ENCODE results near the gene ADAM15. TPM values are rescaled to one million over a fixed set of nuclear protein-coding genes. Genes with fewer than 3 reads are reported as not detected.

ADAM15 gene
- polyA plus RNA-seq, 2 of the 4 experiments (the other 2 are of a cell fraction), result 25.6 to 33.0 TPM

GRCh38 chr1:155029513-155030242, 21.4 kb upstream of the ADAM15 start:
- no peak for FAIRE-seq
- Histone ChIP-seq H3K27ac (peak overlapping the region in 1 of 2 experiments; percentile 48; a peak in 2 of 6 replicates), H3K4me1 (peaks cover 27% of the 10 kb centered on the region), H3K9me3 (no peaks in the 10 kb centered on the region), H3K4me3 (no peak overlapping the region), H3K4me2 (no peak overlapping the region)
- ATAC-seq, result peak in 1 of 2 experiments; percentile 16; a peak in 2 of 6 replicates
- POLR2A ChIA-PET, result no interaction called here
- TF ChIP-seq, protein P1, sequence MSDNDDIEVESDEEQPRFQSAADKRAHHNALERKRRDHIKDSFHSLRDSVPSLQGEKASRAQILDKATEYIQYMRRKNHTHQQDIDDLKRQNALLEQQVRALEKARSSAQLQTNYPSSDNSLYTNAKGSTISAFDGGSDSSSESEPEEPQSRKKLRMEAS (IDR thresholded peaks at IDR 0.05), result no peak
- TF ChIP-seq TP53 (CRISPR knock-in tag; IDR thresholded peaks at IDR 0.05), result no peak
- no peak for TF ChIP-seq POLR2A (IDR thresholded peaks at IDR 0.05; ENCODE audit: low read length)
- TF ChIP-seq CHD4 (IDR thresholded peaks at IDR 0.05; ENCODE audit: borderline replicate concordance), result no peak
- TF ChIP-seq BCL3 (IDR thresholded peaks at IDR 0.05), result no peak
- TF ChIP-seq CEBPB (IDR thresholded peaks at IDR 0.05), result no peak
- TF ChIP-seq ESRRA (IDR thresholded peaks at IDR 0.05; ENCODE audit: borderline replicate concordance, low read length), result no peak
- no peak for TF ChIP-seq HDAC2 (IDR thresholded peaks at IDR 0.05)
- TF ChIP-seq POLR2AphosphoS2 (conservative IDR thresholded peaks at IDR 0.05; ENCODE audit: low read length), result no peak
- CTCF ChIA-PET, result interaction anchor here (0.9 to 1.2 kb wide), 2 partner anchors 55 to 62 kb away, joined by 3 to 5 read pairs; no protein-coding TSS in a partner anchor
- 94% methylated on average over 11 of the region's 16 CpGs for WGBS (ENCODE audit: missing lambda C conversion rate)
- no peak for DNase-seq (ENCODE audit: low read depth in 1 of 2, low spot score in 1 of 2)

- ChIA-PET POLR2A (no interaction called here), CTCF (interaction anchor here (0.9 kb wide), 1 partner anchor 55 kb away, joined by 5 read pairs; no protein-coding TSS in a partner anchor)
- Histone ChIP-seq H3K9me3 (no peaks in the 10 kb centered on the region), H3K4me3 (no peak overlapping the region), H3K4me1 (peaks cover 20% of the 10 kb centered on the region), H3K4me2 (no peak overlapping the region), H3K27ac (no peak overlapping the region; a peak in 1 of 6 replicates)
- no peak for DNase-seq (ENCODE audit: low read depth in 1 of 2, low spot score in 1 of 2)
- peak in 1 of 2 experiments; percentile 9; a peak in 1 of 6 replicates for ATAC-seq
- FAIRE-seq, result no peak
- 73% methylated on average over 14 of the region's 15 CpGs for whole genome bisulfite sequencing (ENCODE audit: missing lambda C conversion rate)
- TF ChIP-seq RARB (CRISPR knock-in tag; IDR thresholded peaks at IDR 0.05), result no peak
- TF ChIP-seq MYC (IDR thresholded peaks at IDR 0.05; ENCODE audit: borderline replicate concordance, low read length), result no peak
- TF ChIP-seq CBX8 (IDR thresholded peaks at IDR 0.05), result no peak
Measured at GRCh38 chr1:155030243-155030795, 20.8 kb upstream of the ADAM15 start.

GRCh38 chr1:155030899-155031298, 20.2 kb upstream of the ADAM15 start:
- POLR2A ChIA-PET, result interaction anchor here (0.6 kb wide), 1 partner anchor 339 kb away, joined by 3 read pairs; no protein-coding TSS in a partner anchor
- no peak for FAIRE-seq
- H3K4me2 ChIP-seq, result no peak overlapping the region

DNA sequence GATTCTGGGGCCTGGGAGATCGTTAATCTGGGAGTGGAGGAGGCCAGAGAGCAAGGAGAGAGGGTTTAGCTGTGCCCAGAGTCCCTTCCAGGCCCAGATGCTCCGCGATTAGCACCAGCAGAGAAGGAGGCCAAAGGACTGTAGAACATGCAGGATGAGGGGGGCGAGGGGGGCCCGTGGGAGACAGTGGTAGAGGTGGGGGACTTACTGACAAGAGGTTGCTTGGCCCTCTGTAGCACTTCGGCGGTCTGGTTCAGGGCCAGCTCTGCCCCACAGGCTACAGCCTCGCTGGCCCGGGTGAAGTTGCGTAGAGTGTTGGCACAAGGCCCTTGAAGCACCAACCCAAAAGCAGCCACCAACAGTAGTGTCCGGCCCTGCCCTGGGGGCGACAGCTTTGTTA, 18.2 kb upstream of the ADAM15 start:
- Histone ChIP-seq H3K9me3 (no peaks in the 10 kb centered on the region), H3K4me2 (no peak overlapping the region), H3K4me1 (peaks cover 2% of the 10 kb centered on the region), H3K4me3 (no peak overlapping the region), H3K27ac (no peak overlapping the region)
- FAIRE-seq (no peak), DNase-seq (ENCODE audit: low read depth in 1 of 2, low spot score in 1 of 2) (no peak), ATAC-seq (no peak)
- CTCF ChIA-PET, result interaction anchor here (1.8 kb wide), 1 partner anchor 52 kb away, joined by 6 read pairs; no protein-coding TSS in a partner anchor
- TF ChIP-seq HEYL (CRISPR knock-in tag; IDR thresholded peaks at IDR 0.05) (no peak), FOXS1 (CRISPR knock-in tag; IDR thresholded peaks at IDR 0.05) (no peak), RARB (CRISPR knock-in tag; IDR thresholded peaks at IDR 0.05) (no peak), EHMT2 (IDR thresholded peaks at IDR 0.05; ENCODE audit: low read depth) (no peak), JUNB (IDR thresholded peaks at IDR 0.05) (no peak), CBX8 (IDR thresholded peaks at IDR 0.05) (no peak), TP53 (CRISPR knock-in tag; IDR thresholded peaks at IDR 0.05) (no peak), RAD21 (conservative IDR thresholded peaks at IDR 0.05 in 1 of 2, IDR thresholded peaks at IDR 0.05 in 1 of 2) (no peak), ZSCAN20 (CRISPR knock-in tag; IDR thresholded peaks at IDR 0.05) (no peak), ELK1 (IDR thresholded peaks at IDR 0.05; ENCODE audit: low read depth, low read length) (no peak)
- POLR2A ChIA-PET, result no interaction called here
- 76% methylated on average over 12 of the region's 12 CpGs for WGBS (ENCODE audit: missing lambda C conversion rate)

More at GRCh38 chr1:155030899-155031298, 20.2 kb upstream of the ADAM15 start:
- H3K27ac ChIP-seq, result no peak overlapping the region
- WGBS (ENCODE audit: missing lambda C conversion rate), result 89% methylated on average over 11 of the region's 11 CpGs
- DNase-seq (ENCODE audit: low read depth in 1 of 2, low spot score in 1 of 2) (no peak), ATAC-seq (peak in 1 of 2 experiments; percentile 4; a peak in 1 of 6 replicates)
- peaks cover 14% of the 10 kb centered on the region for H3K4me1 ChIP-seq
- H3K4me3 ChIP-seq, result no peak overlapping the region
- TF ChIP-seq EHF (CRISPR knock-in tag; IDR thresholded peaks at IDR 0.05) (no peak), HOXA7 (CRISPR knock-in tag; IDR thresholded peaks at IDR 0.05) (no peak), CBX8 (IDR thresholded peaks at IDR 0.05) (no peak)
- H3K9me3 ChIP-seq, result no peaks in the 10 kb centered on the region
- CTCF ChIA-PET, result no interaction called here

Measured in A549 (cell line).